Gastroesophageal sphincter (tissue), 3 donors: ENCODE measurements around the gene IZUMO1.

ENCODE experiments used
- POLR2A ChIP-seq, 2 donors: fragments of 450-650 bp; IDR thresholded peaks; one replicate each; pipeline ENCODE4 v1.6.1; 2017; ENCODE audit warnings: antibody characterized with exemption in 2 of 2, mild to moderate bottlenecking in 2 of 2, moderate library complexity in 1 of 2
- POLR2AphosphoS5 ChIP-seq: sonication (generic); formaldehyde crosslinking; IDR thresholded peaks from one replicate; pipeline ENCODE4 v1.6.1; 2017; ENCODE audit warnings: antibody characterized with exemption
- TF ChIP-seq, protein P1 (sequence below), 4 experiments: fragments of 200-600 bp in 2 of 4; fragments of 450-650 bp in 2 of 4; sonication (generic) in 1 of 4; IDR thresholded peaks; one replicate each; pipeline ENCODE4 v1.5.1; 2017 to 2019; ENCODE audit warnings: antibody characterized with exemption in 4 of 4, mild to moderate bottlenecking in 2 of 4, moderate library complexity in 2 of 4

GRCh38 chr19:48741129-48741999 is 5.3 kb downstream of the IZUMO1 start:
- TF ChIP-seq, protein P1, sequence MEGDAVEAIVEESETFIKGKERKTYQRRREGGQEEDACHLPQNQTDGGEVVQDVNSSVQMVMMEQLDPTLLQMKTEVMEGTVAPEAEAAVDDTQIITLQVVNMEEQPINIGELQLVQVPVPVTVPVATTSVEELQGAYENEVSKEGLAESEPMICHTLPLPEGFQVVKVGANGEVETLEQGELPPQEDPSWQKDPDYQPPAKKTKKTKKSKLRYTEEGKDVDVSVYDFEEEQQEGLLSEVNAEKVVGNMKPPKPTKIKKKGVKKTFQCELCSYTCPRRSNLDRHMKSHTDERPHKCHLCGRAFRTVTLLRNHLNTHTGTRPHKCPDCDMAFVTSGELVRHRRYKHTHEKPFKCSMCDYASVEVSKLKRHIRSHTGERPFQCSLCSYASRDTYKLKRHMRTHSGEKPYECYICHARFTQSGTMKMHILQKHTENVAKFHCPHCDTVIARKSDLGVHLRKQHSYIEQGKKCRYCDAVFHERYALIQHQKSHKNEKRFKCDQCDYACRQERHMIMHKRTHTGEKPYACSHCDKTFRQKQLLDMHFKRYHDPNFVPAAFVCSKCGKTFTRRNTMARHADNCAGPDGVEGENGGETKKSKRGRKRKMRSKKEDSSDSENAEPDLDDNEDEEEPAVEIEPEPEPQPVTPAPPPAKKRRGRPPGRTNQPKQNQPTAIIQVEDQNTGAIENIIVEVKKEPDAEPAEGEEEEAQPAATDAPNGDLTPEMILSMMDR (IDR thresholded peaks at IDR 0.05) = no peak
- TF ChIP-seq POLR2A (IDR thresholded peaks at IDR 0.05) (no peak), POLR2AphosphoS5 (no peak)
